ENCODE data around the gene SALL1. TPM values are rescaled to one million over a fixed set of nuclear protein-coding genes. Genes with fewer than 3 reads are reported as not detected.

Gene SALL1
- total and polyA plus RNA-seq, 2 of the 8 experiments (the other 6 are each of a cell fraction or from before 2014, with no cell fraction given): 33.7 to 56.8 TPM

GRCh38 chr16:51161440-51162195, 10.5 kb upstream of the SALL1 start:
- 97% methylated on average over 2 of the region's 2 CpGs; no CpG with 5 or more reads in 1 of the 2 experiments for WGBS, 2 experiments (ENCODE audit: extremely low coverage in 1 of 2, insufficient coverage in 1 of 2, insufficient read length in 1 of 2, insufficient replicate concordance in 2 of 2, low coverage in 1 of 2, low lambda C conversion rate in 2 of 2, missing lambda C conversion rate in 1 of 2)
- no peaks in the 10 kb centered on the region for H3K79me2 ChIP-seq (ENCODE audit: control insufficient read depth in 1 of 2, insufficient read depth in 2 of 2, low read length in 2 of 2)
- DNase-seq (ENCODE audit: low read depth in 1 of 2, low spot score in 2 of 2): peak in 1 of 2 experiments; percentile 2

More at GRCh38 chr16:51161440-51162195, 10.5 kb upstream of the SALL1 start:
- H3K4ac ChIP-seq (replicated peaks; ENCODE audit: insufficient read length, low read depth, low read length): no peak overlapping the region
- no peak overlapping the region for H2BK120ac ChIP-seq (replicated peaks; ENCODE audit: low read depth, low read length)
- H3K14ac ChIP-seq (ENCODE audit: insufficient read length): no peak overlapping the region
- no peak overlapping the region for H3K27ac ChIP-seq (ENCODE audit: low read depth, low read length)
- H3K27me3 ChIP-seq (replicated peaks in 1 of 4; ENCODE audit: control insufficient read depth in 3 of 4, extremely low read depth in 1 of 4, insufficient read depth in 3 of 4, low read length in 3 of 4): peaks cover under 1 to 15% (median 8%) of the 10 kb centered on the region in 4 experiments; a peak in 6 of 7 replicates
- no peak overlapping the region for H2BK20ac ChIP-seq (ENCODE audit: low read length)
- no peak overlapping the region for H2AK5ac ChIP-seq (ENCODE audit: low read depth, low read length)
- no peaks in the 10 kb centered on the region for H3K23me2 ChIP-seq (ENCODE audit: low read depth, low read length)
- no peak overlapping the region for H2BK15ac ChIP-seq (ENCODE audit: low read length)
- no peak overlapping the region for H2BK12ac ChIP-seq (ENCODE audit: low read depth, low read length)
- H4K91ac ChIP-seq (replicated peaks; ENCODE audit: insufficient read length, low read length): no peak overlapping the region
- no peak overlapping the region for H3K23ac ChIP-seq (ENCODE audit: insufficient read length)
- no peak overlapping the region for H3K9ac ChIP-seq (replicated peaks in 1 of 4; ENCODE audit: extremely low read depth in 1 of 4, low read depth in 3 of 4, low read length in 3 of 4)
- H4K8ac ChIP-seq (ENCODE audit: extremely low read depth, insufficient read depth, low read length): no peak overlapping the region
- no peak overlapping the region for H3K18ac ChIP-seq (ENCODE audit: extremely low read depth, low read length)
- H4K20me1 ChIP-seq (replicated peaks in 1 of 2; ENCODE audit: control insufficient read depth in 1 of 2, insufficient read depth in 2 of 2, low read length in 2 of 2): no peaks in the 10 kb centered on the region
- H4K5ac ChIP-seq (ENCODE audit: insufficient read length, low read depth, low read length): no peak overlapping the region
- H2AFZ ChIP-seq (ENCODE audit: low read length): no peak overlapping the region
- no peak overlapping the region for H2BK5ac ChIP-seq (ENCODE audit: low read depth, low read length)
- peaks cover 3 to 16% (median 6%) of the 10 kb centered on the region in 4 experiments; a peak in 4 of 7 replicates for H3K4me1 ChIP-seq (replicated peaks in 1 of 4; ENCODE audit: control insufficient read depth in 3 of 4, insufficient read depth in 4 of 4, low read length in 3 of 4)
- FAIRE-seq: no peak
- no peak for TF ChIP-seq SP4 (IDR thresholded peaks at IDR 0.05; ENCODE audit: low read length)
- TF ChIP-seq SP1 (IDR thresholded peaks at IDR 0.05; ENCODE audit: low read depth, low read length): no peak
- no peak for TF ChIP-seq USF2 (IDR thresholded peaks at IDR 0.05; ENCODE audit: low read length)
- H3K4me2 ChIP-seq (ENCODE audit: insufficient read depth in 1 of 2, low read depth in 2 of 2, low read length in 2 of 2): no peak overlapping the region
- POLR2A ChIA-PET (ENCODE audit: partially characterized antibody): interaction anchor here (1.6 kb wide), 1 partner anchor 9 kb away, joined by 4 read pairs; no protein-coding TSS in a partner anchor
- no peaks in the 10 kb centered on the region for H3K36me3 ChIP-seq (ENCODE audit: control insufficient read depth in 2 of 4, insufficient read depth in 4 of 4, low read length in 3 of 4)
- H3K9me3 ChIP-seq (ENCODE audit: insufficient read depth in 2 of 2, low read depth in 1 of 2, low read length in 1 of 2): no peaks in the 10 kb centered on the region
- H3K4me3 ChIP-seq (ENCODE audit: extremely low read depth in 1 of 4, insufficient read depth in 2 of 4, low read depth in 3 of 4, low read length in 4 of 4): no peak overlapping the region
- H3K56ac ChIP-seq (replicated peaks; ENCODE audit: insufficient read length, low read depth, low read length): no peak overlapping the region
- H3K79me1 ChIP-seq (ENCODE audit: low read depth, low read length): no peaks in the 10 kb centered on the region
- CTCF ChIA-PET (ENCODE audit: partially characterized antibody): no interaction called here

All from H1 (cell line).